Adrenal gland (tissue), 5 donors: Measurements from ENCODE around the gene SLC8B1.

Source experiments
- POLR2A ChIP-seq, 2 donors: fragments of 450-650 bp; IDR thresholded peaks; one replicate each; pipeline ENCODE4 v1.6.1; 2017; ENCODE audit warnings: antibody characterized with exemption in 2 of 2, mild to moderate bottlenecking in 2 of 2, moderate library complexity in 1 of 2
- TF ChIP-seq, protein P1 (sequence below), 6 experiments: fragments of 450-650 bp in 4 of 6; fragments of 200-600 bp in 2 of 6; sonication (generic) in 1 of 6; IDR thresholded peaks; 1 replicate in 5 of 6; 2 replicates in 1 of 6; pipeline versions ENCODE4 v1.5.1 to v1.8.0; 2016 to 2021; ENCODE audit warnings: antibody characterized with exemption in 6 of 6, mild to moderate bottlenecking in 2 of 6, moderate library complexity in 1 of 6
- donor health status: DM: no; HTN: no; CAD: no.

DNA sequence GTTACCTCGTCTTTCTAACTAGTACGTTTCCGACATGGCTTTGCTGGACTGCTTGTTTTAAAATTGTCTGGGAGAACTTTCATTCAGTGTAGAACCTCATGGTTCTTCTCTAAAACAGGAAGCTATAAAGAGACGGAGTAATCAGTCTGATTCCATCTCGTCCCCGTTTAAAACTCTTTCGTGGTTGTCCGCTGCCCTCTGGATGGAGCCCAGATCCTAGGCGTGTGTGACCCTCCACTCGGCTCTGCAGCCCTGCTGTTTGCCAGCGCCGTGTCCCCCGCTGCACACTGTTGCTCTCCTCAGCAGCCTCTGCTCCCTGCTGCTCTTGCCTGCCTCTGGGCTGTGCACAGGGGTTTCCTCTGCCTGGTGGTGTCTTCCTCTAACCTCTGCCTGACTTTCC lies 50.2 kb downstream of the SLC8B1 start:
- TF ChIP-seq, protein P1, sequence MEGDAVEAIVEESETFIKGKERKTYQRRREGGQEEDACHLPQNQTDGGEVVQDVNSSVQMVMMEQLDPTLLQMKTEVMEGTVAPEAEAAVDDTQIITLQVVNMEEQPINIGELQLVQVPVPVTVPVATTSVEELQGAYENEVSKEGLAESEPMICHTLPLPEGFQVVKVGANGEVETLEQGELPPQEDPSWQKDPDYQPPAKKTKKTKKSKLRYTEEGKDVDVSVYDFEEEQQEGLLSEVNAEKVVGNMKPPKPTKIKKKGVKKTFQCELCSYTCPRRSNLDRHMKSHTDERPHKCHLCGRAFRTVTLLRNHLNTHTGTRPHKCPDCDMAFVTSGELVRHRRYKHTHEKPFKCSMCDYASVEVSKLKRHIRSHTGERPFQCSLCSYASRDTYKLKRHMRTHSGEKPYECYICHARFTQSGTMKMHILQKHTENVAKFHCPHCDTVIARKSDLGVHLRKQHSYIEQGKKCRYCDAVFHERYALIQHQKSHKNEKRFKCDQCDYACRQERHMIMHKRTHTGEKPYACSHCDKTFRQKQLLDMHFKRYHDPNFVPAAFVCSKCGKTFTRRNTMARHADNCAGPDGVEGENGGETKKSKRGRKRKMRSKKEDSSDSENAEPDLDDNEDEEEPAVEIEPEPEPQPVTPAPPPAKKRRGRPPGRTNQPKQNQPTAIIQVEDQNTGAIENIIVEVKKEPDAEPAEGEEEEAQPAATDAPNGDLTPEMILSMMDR (IDR thresholded peaks at IDR 0.05) = no peak
- TF ChIP-seq POLR2A (IDR thresholded peaks at IDR 0.05) = no peak
